ENCODE data around the gene PNKP.
"Not testable (repeated sequence)": the region's sequence is repeated elsewhere in the genome, so short reads cannot be mapped to it uniquely, and the experiment has no call there.

PNKP gene

GRCh38 chr19:49845414-49845813 is 22.0 kb downstream of the PNKP start:
- no peak for DNase-seq (ENCODE audit: low read depth)

GRCh38 chr19:49844138-49845095 is 23.0 kb downstream of the PNKP start:
- DNase-seq (ENCODE audit: low read depth), result no peak

- DNase-seq (ENCODE audit: low read depth), result no peak
Observed at GRCh38 chr19:49843265-49843664, 24.1 kb downstream of the PNKP start.

GRCh38 chr19:49840736-49841249 is 26.6 kb downstream of the PNKP start:
- no peak for DNase-seq (ENCODE audit: low read depth)

DNA sequence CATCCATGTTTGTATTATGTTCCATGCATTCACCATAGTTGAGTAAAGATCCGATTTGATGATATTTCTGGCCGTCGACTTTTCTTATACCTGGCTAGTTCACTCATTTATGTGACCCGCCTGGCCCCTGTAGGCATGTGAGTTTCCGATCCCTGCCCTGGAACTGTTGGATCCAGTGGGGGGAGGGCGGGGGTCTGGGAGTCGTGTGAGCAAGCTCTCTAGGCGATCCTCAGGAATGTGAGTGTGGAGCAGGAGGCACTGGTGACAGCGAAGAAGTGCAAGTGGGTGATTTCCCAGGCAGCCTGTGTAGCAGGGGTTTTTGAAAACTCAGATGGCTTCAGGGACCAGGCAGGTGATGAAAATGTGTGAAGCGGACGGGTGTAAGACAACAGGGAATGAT is 27.1 kb downstream of the PNKP start:
- no peak for DNase-seq (ENCODE audit: low read depth)

DNA sequence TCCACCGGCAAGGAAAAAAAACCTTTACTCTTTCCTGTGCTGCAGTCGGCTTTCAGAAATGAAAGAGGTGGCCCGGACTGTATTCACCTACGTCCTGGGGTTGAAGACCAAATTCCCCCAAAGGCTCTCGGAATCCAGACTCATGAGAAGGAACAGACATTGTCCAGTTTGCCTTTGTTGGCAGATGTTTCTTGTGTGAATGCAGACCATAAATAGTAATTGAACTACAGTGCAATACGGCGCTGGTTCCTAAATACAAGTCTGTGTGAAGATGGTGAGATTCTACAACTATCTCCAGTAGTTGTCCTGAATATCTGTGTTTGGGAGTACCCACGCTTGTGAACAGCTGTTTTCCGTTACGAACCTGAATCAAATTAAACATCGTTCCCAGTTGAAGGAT is 27.7 kb downstream of the PNKP start:
- no peak for DNase-seq (ENCODE audit: low read depth)

DNA sequence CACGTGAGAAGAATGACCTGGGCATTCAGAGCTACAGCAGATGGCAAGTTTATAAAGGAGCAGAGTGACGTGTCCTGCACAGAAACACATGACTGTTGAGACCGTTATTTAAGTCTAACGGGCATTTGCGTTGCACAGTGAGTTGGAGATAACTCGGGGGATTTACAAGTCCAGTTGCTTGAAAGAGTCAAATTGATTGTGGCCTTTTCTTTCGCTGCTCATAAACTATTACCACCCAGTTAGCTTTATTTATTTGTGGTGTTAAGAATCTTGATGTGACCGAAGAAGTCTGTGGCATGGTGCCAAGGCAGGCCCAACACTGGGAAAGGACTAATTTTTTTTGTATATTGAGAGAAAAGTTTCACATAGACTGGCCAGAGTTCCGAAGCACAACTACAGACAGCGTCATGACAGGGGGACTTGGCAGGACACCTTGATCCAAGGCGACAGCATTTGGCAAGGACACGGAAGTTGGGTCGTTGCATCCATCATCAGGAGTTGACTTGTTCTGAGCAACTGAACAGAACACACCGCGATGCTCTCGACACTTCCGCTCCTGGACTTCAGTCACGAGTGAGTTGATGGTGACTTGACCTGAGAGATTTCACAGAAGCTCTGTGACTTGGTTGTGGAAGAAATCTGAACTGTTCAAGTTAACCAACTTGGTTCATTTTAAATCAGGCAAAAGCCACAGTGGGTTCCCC is 28.3 kb downstream of the PNKP start:
- DNase-seq (ENCODE audit: low read depth), result no peak

GRCh38 chr19:49837425-49837824 is 30.0 kb downstream of the PNKP start:
- DNase-seq (ENCODE audit: low read depth), result no peak

DNA sequence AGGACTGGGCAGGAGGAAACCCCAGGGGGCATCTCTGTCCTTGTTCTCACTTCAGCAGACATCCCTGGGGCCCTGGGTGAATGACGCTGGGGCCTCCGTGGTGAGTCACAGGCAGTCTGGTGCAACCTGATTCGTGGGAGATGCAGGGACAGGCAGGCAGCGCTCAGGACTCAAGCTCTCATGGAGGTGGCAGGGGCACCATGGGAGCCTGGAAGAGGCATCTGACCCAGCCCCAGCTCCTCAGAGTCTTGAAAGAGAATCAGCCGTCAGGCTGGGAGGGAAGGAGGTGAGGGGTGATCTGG is 30.4 kb downstream of the PNKP start:
- DNase-seq (ENCODE audit: low read depth), result no peak

- DNase-seq (ENCODE audit: low read depth), result no peak
Observed at GRCh38 chr19:49836176-49837008, 31.0 kb downstream of the PNKP start.

DNA sequence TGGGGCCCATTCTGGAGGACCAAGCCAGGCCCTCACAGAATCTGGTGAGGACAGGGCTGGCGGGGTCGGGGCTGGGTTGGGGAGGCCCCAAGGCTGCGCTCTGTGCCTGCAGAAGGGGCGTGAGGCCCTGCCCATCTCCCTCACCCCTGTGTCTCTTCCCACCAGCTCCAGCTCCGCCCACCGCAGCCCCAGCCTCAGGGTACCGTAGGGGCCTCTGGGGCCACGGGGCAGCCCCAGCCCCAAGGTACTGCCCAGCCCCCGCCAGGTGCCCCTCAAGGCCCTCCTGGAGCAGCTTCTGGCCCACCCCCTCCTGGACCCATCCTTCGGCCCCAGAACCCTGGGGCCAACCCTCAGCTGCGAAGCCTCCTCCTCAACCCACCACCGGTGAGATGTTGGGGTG is 31.8 kb downstream of the PNKP start:
- DNase-seq (ENCODE audit: low read depth), result no peak

DNA sequence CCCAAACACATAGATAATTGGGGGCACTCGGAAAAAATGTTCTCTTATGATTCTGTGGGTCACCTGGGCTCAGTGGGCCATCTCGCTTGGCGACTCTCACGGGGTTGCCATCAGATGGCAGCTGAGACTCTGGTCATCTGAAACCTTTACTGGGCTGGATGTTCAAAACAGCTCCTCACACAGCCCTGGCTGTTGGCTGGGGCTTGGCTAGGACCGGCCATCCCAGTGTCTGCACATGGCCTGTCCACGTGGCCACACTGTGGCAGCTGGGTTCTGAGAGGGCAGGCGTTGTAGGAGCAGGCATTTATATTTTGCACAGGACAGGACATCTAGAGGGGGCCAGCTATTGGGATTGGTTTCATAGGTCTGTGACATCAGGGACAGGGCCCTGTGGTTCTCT is 33.8 kb downstream of the PNKP start:
- no peak for DNase-seq (ENCODE audit: low read depth)

- DNase-seq (ENCODE audit: low read depth), result no peak
Observed at GRCh38 chr19:49832556-49832955, 34.8 kb downstream of the PNKP start.

GRCh38 chr19:49831592-49831991 is 35.8 kb downstream of the PNKP start:
- no peak for DNase-seq (ENCODE audit: low read depth)

- no peak for DNase-seq (ENCODE audit: low read depth)
Observed at GRCh38 chr19:49830766-49831165, 36.6 kb downstream of the PNKP start.

DNA sequence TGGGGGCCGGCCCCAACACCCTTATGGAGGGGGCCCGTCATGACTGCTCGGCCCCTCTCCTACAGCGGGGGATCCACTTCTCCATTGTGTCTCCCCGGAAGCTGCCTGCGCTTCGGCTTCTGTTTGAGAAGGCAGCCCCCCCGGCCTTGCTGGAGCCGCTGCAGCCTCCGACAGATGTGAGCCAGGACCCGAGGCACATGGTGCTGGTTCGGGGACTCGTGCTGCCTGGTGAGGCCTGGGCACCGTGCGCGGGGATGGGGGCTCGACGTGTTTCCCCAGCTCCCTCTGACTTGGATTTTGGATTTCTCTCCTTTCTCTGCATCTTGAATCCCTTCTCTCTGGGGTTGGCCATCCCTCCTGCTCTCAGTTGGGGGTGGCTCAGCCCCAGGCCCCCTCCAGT is 37.7 kb downstream of the PNKP start:
- DNase-seq (ENCODE audit: low read depth), result no peak

GRCh38 chr19:49829200-49829599 is 38.2 kb downstream of the PNKP start:
- DNase-seq (ENCODE audit: low read depth), result no peak

- no peak for DNase-seq (ENCODE audit: low read depth)
Observed at GRCh38 chr19:49827034-49827433, 40.3 kb downstream of the PNKP start.

DNA sequence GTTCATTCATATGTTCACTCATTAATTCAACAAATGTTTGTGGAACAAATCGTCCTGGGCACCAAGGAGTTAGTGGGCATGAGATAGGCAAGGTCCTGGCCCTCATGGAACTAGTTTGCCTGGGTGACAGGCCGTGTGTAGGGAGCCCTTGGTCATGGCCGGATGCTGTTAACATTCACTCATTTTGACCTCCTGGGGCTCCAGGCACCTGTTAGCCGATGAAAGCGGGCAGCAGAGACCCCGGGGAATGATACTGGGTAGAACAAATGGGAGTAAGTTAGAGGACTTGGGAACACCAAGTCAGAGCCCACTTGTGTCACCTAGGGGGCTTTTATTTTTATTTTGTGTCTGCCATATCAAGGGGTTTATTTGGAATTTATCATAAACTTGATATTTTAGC is 42.7 kb downstream of the PNKP start:
- no peak for DNase-seq (ENCODE audit: low read depth)

DNA sequence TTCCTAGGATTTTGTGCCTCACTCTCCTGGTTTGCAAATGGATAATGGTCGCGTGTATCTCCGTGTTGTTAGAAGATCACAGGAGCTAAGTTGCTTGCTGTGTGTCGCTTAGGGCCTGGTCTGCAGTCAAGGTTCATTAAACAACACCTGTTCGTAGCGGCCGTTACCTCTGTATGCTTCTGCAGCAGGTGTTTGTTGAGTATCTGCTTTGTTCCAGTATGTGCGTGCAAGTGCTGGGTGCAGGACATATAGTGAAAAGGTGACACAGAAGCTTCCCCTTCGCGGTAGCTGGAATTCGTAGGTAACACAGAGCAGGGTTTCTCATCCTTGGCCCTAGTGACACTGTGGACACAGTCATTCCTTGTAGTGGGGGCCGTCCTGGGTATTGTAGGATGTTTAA is 43.9 kb downstream of the PNKP start:
- no peak for DNase-seq (ENCODE audit: low read depth)

DNA sequence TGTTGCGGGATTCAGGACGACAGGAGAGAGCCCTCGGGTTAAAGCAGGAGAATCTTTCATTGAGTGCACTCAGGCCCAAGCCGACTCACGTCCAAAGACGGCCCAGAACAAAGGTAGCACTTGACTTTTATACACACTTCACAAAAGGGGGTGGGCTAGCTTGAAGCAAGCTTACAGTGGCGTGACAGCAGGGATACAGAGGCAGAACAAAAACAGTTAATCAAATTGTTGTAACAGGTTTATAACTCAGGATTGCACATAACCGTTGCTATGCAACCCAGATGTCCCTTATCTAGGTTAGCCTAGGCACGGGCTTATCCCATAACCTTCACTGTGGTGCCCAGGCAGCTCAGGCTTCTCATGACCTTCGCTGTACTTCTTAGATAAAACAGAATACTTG is 47.3 kb downstream of the PNKP start:
- no peak for DNase-seq (ENCODE audit: low read depth)

DNA sequence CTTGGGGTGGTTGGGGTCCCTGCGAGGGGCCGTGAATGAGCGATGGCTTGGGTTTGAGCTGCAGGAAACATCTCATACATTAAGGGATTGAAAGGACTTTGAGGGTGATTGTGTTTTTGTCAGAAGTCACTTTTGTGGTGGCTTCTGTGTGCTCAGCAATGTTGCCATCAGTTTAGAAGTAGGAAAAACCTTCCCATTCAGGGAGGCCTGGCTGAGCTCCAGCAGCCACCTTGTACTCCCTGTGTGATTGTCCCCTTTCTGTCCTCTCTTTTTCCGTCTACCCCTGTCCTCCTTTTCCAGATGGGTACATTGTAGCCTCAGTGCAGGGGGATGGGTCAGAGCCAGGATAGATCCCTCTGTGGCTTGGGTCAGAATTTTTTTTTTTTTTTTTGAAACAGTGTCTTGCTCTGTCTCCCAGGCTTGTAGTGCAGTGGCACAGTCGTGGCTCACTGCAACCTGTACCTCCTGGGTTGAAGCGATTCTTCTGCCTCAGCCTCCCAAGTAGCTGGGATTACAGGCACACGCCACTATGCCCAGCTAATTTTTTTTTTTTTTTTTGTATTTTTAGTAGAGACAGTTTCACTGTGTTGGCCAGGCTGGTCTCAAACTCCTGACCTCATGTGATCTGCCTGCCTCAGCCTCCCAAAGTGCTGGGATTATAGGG is 47.8 kb downstream of the PNKP start:
- not testable (repeated sequence) for DNase-seq (ENCODE audit: low read depth)
